Rectal smooth muscle tissue (tissue), 1 donor: ENCODE data around the gene EHMT1.

Source experiments
- H3K27ac ChIP-seq: one replicate; pipeline ENCODE4 v1.7.0; 2013; ENCODE audit warnings: low read depth, low read length, inconsistent platforms
- H3K27me3 ChIP-seq: one replicate; pipeline ENCODE4 v1.7.0; 2013; ENCODE audit warnings: low read length; ENCODE audit not compliant: control insufficient read depth, insufficient read depth
- H3K36me3 ChIP-seq: one replicate; pipeline ENCODE4 v1.7.0; 2013; ENCODE audit warnings: low read length; ENCODE audit not compliant: control insufficient read depth, insufficient read depth
- H3K4me1 ChIP-seq: one replicate; pipeline ENCODE4 v1.7.0; 2013; ENCODE audit warnings: low read length; ENCODE audit not compliant: control insufficient read depth, insufficient read depth
- H3K4me3 ChIP-seq: one replicate; pipeline ENCODE4 v1.7.0; 2013; ENCODE audit warnings: low read length
- H3K9ac ChIP-seq: one replicate; pipeline ENCODE4 v1.7.0; 2013; ENCODE audit warnings: low read length

The EHMT1 gene

GRCh38 chr9:137757139-137757538 lies 138.3 kb downstream of the EHMT1 start:
- H3K9ac ChIP-seq, result no peak overlapping the region
- peaks cover 40% of the 10 kb centered on the region for H3K36me3 ChIP-seq
- H3K27ac ChIP-seq, result no peak overlapping the region
- no peak overlapping the region for H3K4me3 ChIP-seq
- H3K27me3 ChIP-seq, result no peaks in the 10 kb centered on the region
- H3K4me1 ChIP-seq, result no peaks in the 10 kb centered on the region

- Histone ChIP-seq H3K27ac (no peak overlapping the region), H3K27me3 (no peaks in the 10 kb centered on the region), H3K4me1 (no peaks in the 10 kb centered on the region), H3K4me3 (no peak overlapping the region), H3K36me3 (peaks cover 37% of the 10 kb centered on the region), H3K9ac (no peak overlapping the region)
Observed at GRCh38 chr9:137757613-137758029, 138.8 kb downstream of the EHMT1 start.

GRCh38 chr9:137758067-137758466 lies 139.3 kb downstream of the EHMT1 start:
- H3K4me1 ChIP-seq, result no peaks in the 10 kb centered on the region
- no peak overlapping the region for H3K4me3 ChIP-seq
- H3K9ac ChIP-seq, result no peak overlapping the region
- no peak overlapping the region for H3K27ac ChIP-seq
- H3K27me3 ChIP-seq, result no peaks in the 10 kb centered on the region
- H3K36me3 ChIP-seq, result peaks cover 34% of the 10 kb centered on the region

- Histone ChIP-seq H3K4me3 (no peak overlapping the region), H3K9ac (no peak overlapping the region), H3K4me1 (peaks cover 2% of the 10 kb centered on the region), H3K27ac (no peak overlapping the region), H3K27me3 (no peaks in the 10 kb centered on the region), H3K36me3 (peaks cover 38% of the 10 kb centered on the region)
Observed at GRCh38 chr9:137759117-137759516, 140.3 kb downstream of the EHMT1 start.

- peaks cover 40% of the 10 kb centered on the region for H3K36me3 ChIP-seq
- H3K9ac ChIP-seq, result no peak overlapping the region
Observed at GRCh38 chr9:137759649-137760321, 141.0 kb downstream of the EHMT1 start.

GRCh38 chr9:137760426-137760825 lies 141.6 kb downstream of the EHMT1 start:
- H3K9ac ChIP-seq, result no peak overlapping the region

More at GRCh38 chr9:137759649-137760321, 141.0 kb downstream of the EHMT1 start:
- Histone ChIP-seq H3K4me1 (peaks cover 2% of the 10 kb centered on the region), H3K4me3 (no peak overlapping the region), H3K27ac (no peak overlapping the region), H3K27me3 (no peaks in the 10 kb centered on the region)

GRCh38 chr9:137761032-137761431 lies 142.2 kb downstream of the EHMT1 start:
- Histone ChIP-seq H3K9ac (no peak overlapping the region), H3K27me3 (no peaks in the 10 kb centered on the region), H3K4me1 (peaks cover 2% of the 10 kb centered on the region), H3K36me3 (peaks cover 32% of the 10 kb centered on the region), H3K4me3 (no peak overlapping the region), H3K27ac (no peak overlapping the region)

More at GRCh38 chr9:137760426-137760825, 141.6 kb downstream of the EHMT1 start:
- H3K4me3 ChIP-seq, result no peak overlapping the region
- H3K4me1 ChIP-seq, result peaks cover 2% of the 10 kb centered on the region
- H3K36me3 ChIP-seq, result peaks cover 34% of the 10 kb centered on the region
- H3K27ac ChIP-seq, result no peak overlapping the region
- no peaks in the 10 kb centered on the region for H3K27me3 ChIP-seq

- H3K4me1 ChIP-seq, result peaks cover 2% of the 10 kb centered on the region
Observed at GRCh38 chr9:137761793-137762192, 143.0 kb downstream of the EHMT1 start.

GRCh38 chr9:137762414-137763061 lies 143.7 kb downstream of the EHMT1 start:
- Histone ChIP-seq H3K4me1 (peaks cover 2% of the 10 kb centered on the region), H3K27ac (no peak overlapping the region), H3K36me3 (peaks cover 33% of the 10 kb centered on the region), H3K9ac (no peak overlapping the region), H3K27me3 (no peaks in the 10 kb centered on the region), H3K4me3 (no peak overlapping the region)

More at GRCh38 chr9:137761793-137762192, 143.0 kb downstream of the EHMT1 start:
- Histone ChIP-seq H3K27me3 (no peaks in the 10 kb centered on the region), H3K4me3 (no peak overlapping the region), H3K36me3 (peaks cover 32% of the 10 kb centered on the region), H3K27ac (no peak overlapping the region), H3K9ac (no peak overlapping the region)

GRCh38 chr9:137763271-137763955 lies 144.6 kb downstream of the EHMT1 start:
- H3K27me3 ChIP-seq, result no peaks in the 10 kb centered on the region
- H3K4me1 ChIP-seq, result peaks cover 2% of the 10 kb centered on the region
- H3K27ac ChIP-seq, result no peak overlapping the region
- peaks cover 24% of the 10 kb centered on the region for H3K36me3 ChIP-seq
- no peak overlapping the region for H3K9ac ChIP-seq
- H3K4me3 ChIP-seq, result no peak overlapping the region

- Histone ChIP-seq H3K4me1 (peaks cover 2% of the 10 kb centered on the region), H3K4me3 (no peak overlapping the region), H3K27me3 (no peaks in the 10 kb centered on the region), H3K36me3 (peaks cover 22% of the 10 kb centered on the region), H3K9ac (no peak overlapping the region), H3K27ac (no peak overlapping the region)
Observed at GRCh38 chr9:137764171-137764671, 145.4 kb downstream of the EHMT1 start.

- no peaks in the 10 kb centered on the region for H3K27me3 ChIP-seq
- H3K9ac ChIP-seq, result no peak overlapping the region
- H3K36me3 ChIP-seq, result peaks cover 17% of the 10 kb centered on the region
- H3K4me1 ChIP-seq, result peaks cover 2% of the 10 kb centered on the region
- H3K27ac ChIP-seq, result no peak overlapping the region
- H3K4me3 ChIP-seq, result no peak overlapping the region
Observed at GRCh38 chr9:137764981-137765380, 146.2 kb downstream of the EHMT1 start.
